Measurements from ENCODE around the gene HBA1.
"Not testable (repeated sequence)": the region's sequence is repeated elsewhere in the genome, so short reads cannot be mapped to it uniquely, and the experiment has no call there.

The HBA1 gene

DNA sequence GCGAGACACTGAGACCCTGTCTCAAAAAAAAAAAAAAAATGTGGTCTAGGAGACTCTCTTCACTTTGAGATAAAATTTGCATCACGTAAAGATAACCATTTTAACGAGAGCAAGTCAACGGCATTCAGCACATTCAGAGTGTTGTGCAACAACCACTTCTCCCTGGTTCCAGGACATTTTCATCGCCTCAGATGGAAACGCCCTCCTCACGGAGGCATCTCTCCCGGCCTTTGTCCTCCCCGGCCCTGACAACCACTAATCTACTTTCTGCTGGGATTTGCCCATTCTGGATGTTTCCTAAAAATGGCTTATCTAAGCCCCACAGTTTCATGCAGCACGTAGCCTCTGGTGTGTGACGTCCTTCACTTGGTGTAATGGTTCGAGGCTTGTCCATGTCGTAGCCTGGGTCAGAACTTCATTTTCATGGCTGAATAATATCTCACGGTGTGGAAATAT is 31.7 kb upstream of the HBA1 start:
- no peak for TF ChIP-seq POLR2A (IDR thresholded peaks at IDR 0.05; ENCODE audit: low read depth, low read length)
- no peak for TF ChIP-seq PAX5 (IDR thresholded peaks at IDR 0.05; ENCODE audit: insufficient read depth, low read length, severe bottlenecking)
- no peak for TF ChIP-seq SPI1 (IDR thresholded peaks at IDR 0.05; ENCODE audit: low read depth, low read length)
- TF ChIP-seq POLR2AphosphoS5 (IDR thresholded peaks at IDR 0.05; ENCODE audit: low read depth, low read length) = no peak
- TF ChIP-seq TAF1 (IDR thresholded peaks at IDR 0.05; ENCODE audit: low read depth, low read length) = no peak
- TF ChIP-seq POU2F2 (IDR thresholded peaks at IDR 0.05; ENCODE audit: low read depth, low read length) = no peak

DNA sequence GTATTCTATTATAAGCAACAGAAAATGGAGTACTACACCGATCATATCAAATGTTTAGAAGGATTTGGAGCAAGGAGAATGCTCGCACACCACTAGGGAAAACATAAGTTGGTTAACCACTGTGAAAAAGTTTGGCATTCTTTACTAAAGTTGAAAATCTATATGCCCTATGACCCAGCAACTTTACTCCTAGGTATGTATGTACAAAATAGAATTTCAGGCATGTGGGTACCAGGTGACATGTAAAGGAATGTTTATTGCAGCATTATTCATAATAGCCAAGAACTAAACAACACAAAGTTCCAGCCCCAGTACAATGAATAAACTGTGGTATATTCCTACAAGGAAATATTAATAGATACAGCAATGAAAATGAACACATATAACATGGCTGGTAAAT is 29.8 kb upstream of the HBA1 start:
- TF ChIP-seq SPI1 (IDR thresholded peaks at IDR 0.05; ENCODE audit: low read depth, low read length) (no peak), POLR2A (IDR thresholded peaks at IDR 0.05; ENCODE audit: low read depth, low read length) (no peak), TAF1 (IDR thresholded peaks at IDR 0.05; ENCODE audit: low read depth, low read length) (no peak), PAX5 (IDR thresholded peaks at IDR 0.05; ENCODE audit: insufficient read depth, low read length, severe bottlenecking) (no peak), POLR2AphosphoS5 (IDR thresholded peaks at IDR 0.05; ENCODE audit: low read depth, low read length) (no peak), POU2F2 (IDR thresholded peaks at IDR 0.05; ENCODE audit: low read depth, low read length) (no peak)
- DNase-seq (ENCODE audit: insufficient read length, low spot score) = no peak
- no peak for FAIRE-seq

More for the DNA sequence above, 31.7 kb upstream of the HBA1 start:
- FAIRE-seq = no peak
- no peak for DNase-seq (ENCODE audit: insufficient read length, low spot score)

DNA sequence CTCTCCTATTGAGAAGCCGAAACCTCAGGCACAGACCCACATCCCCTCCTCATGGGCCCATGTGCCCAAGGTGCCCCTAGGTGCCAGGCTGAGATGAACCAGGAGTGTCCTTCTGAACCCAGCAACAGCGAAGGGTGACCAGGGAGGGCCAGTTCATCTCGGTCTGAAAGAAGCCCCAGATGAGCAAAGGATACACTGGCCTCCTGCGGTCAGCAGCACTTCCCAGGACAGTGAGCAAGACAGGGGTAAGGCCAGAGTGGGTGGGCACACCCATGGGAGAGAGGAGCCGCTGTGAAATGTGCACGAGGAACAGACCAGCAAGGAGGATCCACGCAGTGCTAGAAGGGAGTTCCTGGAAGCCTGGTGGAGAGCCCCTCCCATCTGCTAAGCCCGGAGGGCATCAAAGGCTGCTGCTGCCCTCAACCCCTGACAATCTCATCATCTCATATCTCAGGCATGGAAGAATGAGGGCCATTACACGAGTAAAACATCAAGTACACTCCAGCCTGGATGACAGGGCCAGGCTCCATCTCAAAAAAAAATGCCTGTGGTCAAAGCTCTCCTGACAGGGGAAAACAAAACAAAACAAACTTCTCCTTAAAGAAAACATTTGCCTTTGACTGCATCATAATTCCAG is 27.3 kb upstream of the HBA1 start:
- FAIRE-seq (no peak), DNase-seq (ENCODE audit: insufficient read length, low spot score) (no peak)
- TF ChIP-seq POU2F2 (IDR thresholded peaks at IDR 0.05; ENCODE audit: low read depth, low read length) (no peak), POLR2AphosphoS5 (IDR thresholded peaks at IDR 0.05; ENCODE audit: low read depth, low read length) (no peak), TAF1 (IDR thresholded peaks at IDR 0.05; ENCODE audit: low read depth, low read length) (no peak), PAX5 (IDR thresholded peaks at IDR 0.05; ENCODE audit: insufficient read depth, low read length, severe bottlenecking) (no peak), SPI1 (IDR thresholded peaks at IDR 0.05; ENCODE audit: low read depth, low read length) (no peak), POLR2A (IDR thresholded peaks at IDR 0.05; ENCODE audit: low read depth, low read length) (no peak)

DNA sequence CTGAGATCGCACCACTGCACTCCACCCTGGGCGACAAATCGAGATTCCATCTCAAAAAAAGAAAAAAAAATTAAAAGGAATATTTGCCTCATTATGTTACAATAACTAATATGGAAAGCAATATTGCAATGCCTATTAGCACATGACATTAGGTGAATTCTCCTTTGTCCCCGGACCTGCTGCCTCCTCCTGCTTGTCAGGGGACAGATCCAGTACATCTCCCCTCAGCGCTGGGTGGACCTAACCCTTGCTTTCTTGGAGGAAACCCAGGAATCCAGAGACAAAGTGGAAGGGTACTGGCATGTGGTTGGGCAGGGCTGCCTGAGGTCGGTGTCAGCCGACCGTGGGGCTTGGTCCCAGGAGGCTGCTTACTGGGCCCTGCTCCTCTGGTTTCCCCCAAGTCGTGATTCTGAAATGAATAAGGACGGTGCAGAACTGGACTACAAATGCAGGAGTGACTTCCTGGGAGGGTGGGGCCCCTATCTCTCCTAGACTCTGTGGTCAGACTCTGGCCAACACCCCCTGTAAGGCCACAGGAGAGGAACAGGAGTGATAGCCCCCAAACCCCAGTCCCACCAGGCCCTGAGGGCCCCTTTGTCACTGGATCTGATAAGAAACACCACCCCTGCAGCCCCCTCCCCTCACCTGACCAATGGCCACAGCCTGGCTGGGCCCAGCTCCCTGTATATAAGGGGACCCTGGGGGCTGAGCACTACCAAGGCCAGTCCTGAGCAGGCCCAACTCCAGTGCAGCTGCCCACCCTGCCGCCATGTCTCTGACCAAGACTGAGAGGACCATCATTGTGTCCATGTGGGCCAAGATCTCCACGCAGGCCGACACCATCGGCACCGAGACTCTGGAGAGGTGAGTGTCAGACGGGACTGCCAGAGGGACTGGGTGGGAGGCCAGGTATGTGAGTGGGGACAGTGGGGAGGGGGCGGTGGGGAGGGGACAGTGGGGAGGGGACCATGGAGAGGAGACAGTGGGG is 24.0 kb upstream of the HBA1 start, which contains the start of gene HBZ:
TSS of gene HBZ (plus strand) at position 504 of the 988 bp plus-strand sequence. CDS start at position 770, 266 bp downstream.
- no peak for FAIRE-seq

DNA sequence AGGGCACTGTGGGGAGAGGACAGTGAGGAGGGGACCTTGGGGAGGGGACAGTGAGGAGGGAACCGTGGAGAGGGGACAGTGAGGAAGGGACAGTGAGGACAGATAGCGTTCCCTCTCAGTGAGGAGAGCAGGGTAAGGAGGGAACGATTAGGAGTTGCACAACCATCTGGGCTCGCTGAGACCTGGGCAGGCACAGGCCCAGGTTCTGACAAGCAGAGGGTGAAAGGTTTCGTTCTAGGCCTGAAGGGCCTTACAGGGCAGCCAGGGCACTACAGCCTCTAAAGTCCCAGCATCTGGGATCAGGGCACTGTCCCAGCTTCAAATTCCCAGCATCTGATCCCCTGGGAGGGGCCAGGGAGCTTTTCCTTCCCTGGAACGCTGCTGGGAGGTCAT is 23.4 kb upstream of the HBA1 start:
- FAIRE-seq; DNase-seq (ENCODE audit: insufficient read length, low spot score): not testable (repeated sequence)

More for the DNA sequence above, 24.0 kb upstream of the HBA1 start, which contains the start of gene HBZ:
- DNase-seq (ENCODE audit: insufficient read length, low spot score) = no peak
- TF ChIP-seq POLR2A (IDR thresholded peaks at IDR 0.05; ENCODE audit: low read depth, low read length) (no peak), PAX5 (IDR thresholded peaks at IDR 0.05; ENCODE audit: insufficient read depth, low read length, severe bottlenecking) (no peak), POLR2AphosphoS5 (IDR thresholded peaks at IDR 0.05; ENCODE audit: low read depth, low read length) (no peak), POU2F2 (IDR thresholded peaks at IDR 0.05; ENCODE audit: low read depth, low read length) (no peak), TAF1 (IDR thresholded peaks at IDR 0.05; ENCODE audit: low read depth, low read length) (no peak), SPI1 (IDR thresholded peaks at IDR 0.05; ENCODE audit: low read depth, low read length) (no peak)

DNA sequence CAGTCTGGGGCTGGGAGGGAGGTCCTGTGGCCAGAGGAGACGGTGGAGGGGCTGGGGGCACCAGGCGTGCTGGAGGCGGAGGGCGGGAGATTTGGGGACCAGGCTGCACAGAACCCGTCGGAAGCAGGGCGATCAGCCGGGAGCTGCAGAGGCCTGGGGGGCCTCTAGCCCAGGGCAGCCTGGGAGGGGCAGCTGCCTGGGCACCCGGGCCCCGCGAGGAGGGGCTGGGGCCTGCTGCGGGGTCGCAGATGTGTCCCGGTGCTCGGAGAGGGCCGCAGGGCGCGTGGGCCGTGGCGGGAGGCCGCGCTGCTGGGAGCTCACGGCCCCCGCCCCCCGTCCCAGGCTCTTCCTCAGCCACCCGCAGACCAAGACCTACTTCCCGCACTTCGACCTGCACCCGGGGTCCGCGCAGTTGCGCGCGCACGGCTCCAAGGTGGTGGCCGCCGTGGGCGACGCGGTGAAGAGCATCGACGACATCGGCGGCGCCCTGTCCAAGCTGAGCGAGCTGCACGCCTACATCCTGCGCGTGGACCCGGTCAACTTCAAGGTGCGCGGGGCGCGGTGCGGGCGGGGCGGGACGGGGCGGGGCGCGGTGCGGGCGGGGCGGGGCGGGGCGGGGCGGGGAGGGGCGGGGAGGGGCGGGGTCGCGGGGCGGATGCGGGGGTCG is 22.8 kb upstream of the HBA1 start:
- FAIRE-seq = peak; percentile 94

DNA sequence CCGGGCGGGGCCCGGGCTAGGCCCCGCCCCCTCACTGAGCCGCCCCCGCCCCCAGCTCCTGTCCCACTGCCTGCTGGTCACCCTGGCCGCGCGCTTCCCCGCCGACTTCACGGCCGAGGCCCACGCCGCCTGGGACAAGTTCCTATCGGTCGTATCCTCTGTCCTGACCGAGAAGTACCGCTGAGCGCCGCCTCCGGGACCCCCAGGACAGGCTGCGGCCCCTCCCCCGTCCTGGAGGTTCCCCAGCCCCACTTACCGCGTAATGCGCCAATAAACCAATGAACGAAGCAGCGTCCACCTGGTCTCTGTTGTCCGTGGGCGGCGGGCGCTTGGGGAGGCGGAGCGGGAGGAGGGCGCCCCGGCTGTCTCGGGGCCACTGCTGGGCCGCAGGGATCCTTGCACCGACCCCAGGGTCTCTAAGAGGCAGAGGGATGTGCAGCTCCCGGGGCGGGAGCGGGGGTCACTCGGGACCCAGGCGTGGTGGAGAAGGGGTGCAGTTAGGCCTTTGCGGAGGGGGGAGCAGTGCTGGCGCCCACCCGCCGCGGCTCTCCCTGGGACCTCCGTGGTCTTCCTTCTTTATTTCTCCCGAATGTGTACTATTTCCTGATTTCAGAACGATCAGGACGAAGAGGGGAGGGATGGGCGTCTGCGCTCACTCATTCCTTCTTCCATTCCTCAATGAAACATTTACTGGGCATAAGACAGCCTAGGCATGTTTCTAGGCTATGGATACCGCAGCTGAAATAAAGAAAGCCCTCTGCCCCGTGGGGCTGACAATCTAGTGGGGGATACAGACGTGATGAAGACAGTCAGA is 22.1 kb upstream of the HBA1 start:
- peak; percentile 41 for FAIRE-seq

More for the DNA sequence above, 22.8 kb upstream of the HBA1 start:
- not testable (repeated sequence) for DNase-seq (ENCODE audit: insufficient read length, low spot score)

DNA sequence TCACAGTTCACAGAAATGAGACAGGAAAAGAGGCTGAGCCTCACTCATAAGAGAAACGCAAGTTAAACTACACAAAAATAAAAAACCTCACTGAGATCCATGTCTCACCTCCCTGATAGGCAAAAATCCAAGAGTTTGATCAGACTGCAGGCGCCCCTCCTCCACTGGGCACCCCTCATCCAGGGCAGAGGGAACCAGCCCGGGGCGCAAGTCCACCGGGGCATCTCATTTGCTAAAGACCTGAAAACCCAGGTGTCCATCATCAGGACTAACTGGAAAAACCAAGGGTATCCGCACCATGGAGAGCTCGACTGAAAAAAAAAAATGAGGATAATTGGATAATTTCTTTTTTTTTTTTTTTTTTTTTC is 21.5 kb upstream of the HBA1 start:
- FAIRE-seq (no peak), DNase-seq (ENCODE audit: insufficient read length, low spot score) (no peak)
- TF ChIP-seq POLR2AphosphoS5 (IDR thresholded peaks at IDR 0.05; ENCODE audit: low read depth, low read length) = no peak
- no peak for TF ChIP-seq TAF1 (IDR thresholded peaks at IDR 0.05; ENCODE audit: low read depth, low read length)
- TF ChIP-seq POU2F2 (IDR thresholded peaks at IDR 0.05; ENCODE audit: low read depth, low read length) = no peak
- TF ChIP-seq SPI1 (IDR thresholded peaks at IDR 0.05; ENCODE audit: low read depth, low read length) = no peak
- TF ChIP-seq PAX5 (IDR thresholded peaks at IDR 0.05; ENCODE audit: insufficient read depth, low read length, severe bottlenecking) = no peak
- no peak for TF ChIP-seq POLR2A (IDR thresholded peaks at IDR 0.05; ENCODE audit: low read depth, low read length)

More for the DNA sequence above, 22.1 kb upstream of the HBA1 start:
- no peak for DNase-seq (ENCODE audit: insufficient read length, low spot score)
- no peak for TF ChIP-seq POLR2A (IDR thresholded peaks at IDR 0.05; ENCODE audit: low read depth, low read length)
- no peak for TF ChIP-seq POU2F2 (IDR thresholded peaks at IDR 0.05; ENCODE audit: low read depth, low read length)
- TF ChIP-seq PAX5 (IDR thresholded peaks at IDR 0.05; ENCODE audit: insufficient read depth, low read length, severe bottlenecking) = no peak
- TF ChIP-seq SPI1 (IDR thresholded peaks at IDR 0.05; ENCODE audit: low read depth, low read length) = no peak
- no peak for TF ChIP-seq TAF1 (IDR thresholded peaks at IDR 0.05; ENCODE audit: low read depth, low read length)
- TF ChIP-seq POLR2AphosphoS5 (IDR thresholded peaks at IDR 0.05; ENCODE audit: low read depth, low read length) = no peak

All from GM12891 (cell line).